ENCODE measurements around the gene SEMA4D.

Gene SEMA4D

GRCh38 chr9:89404074-89404473 lies 93.8 kb downstream of the SEMA4D start:
- H3K9me2 ChIP-seq (replicated peaks; ENCODE audit: low read depth, low read length) = no peaks in the 10 kb centered on the region
- peaks cover 56% of the 10 kb centered on the region for H3K4me1 ChIP-seq (ENCODE audit: insufficient read depth, low read length, poor library complexity, severe bottlenecking)
- H3K9ac ChIP-seq (ENCODE audit: low read depth, low read length, poor library complexity, severe bottlenecking) = no peak overlapping the region
- peaks cover 54% of the 10 kb centered on the region for H3K79me2 ChIP-seq (ENCODE audit: insufficient read depth, low read length)
- H4K20me1 ChIP-seq (ENCODE audit: insufficient read depth, low read length, poor library complexity, severe bottlenecking) = peaks cover 20% of the 10 kb centered on the region
- H3K36me3 ChIP-seq (ENCODE audit: insufficient read depth, low read length) = peaks cover 77% of the 10 kb centered on the region
- H3K27me3 ChIP-seq (ENCODE audit: insufficient read depth, low read length, poor library complexity, severe bottlenecking) = no peaks in the 10 kb centered on the region
- TF ChIP-seq CTCF (conservative IDR thresholded peaks at IDR 0.05; ENCODE audit: low read length) (no peak), EZH2phosphoT487 (IDR thresholded peaks at IDR 0.05; ENCODE audit: borderline replicate concordance) (no peak)
- H2AFZ ChIP-seq (ENCODE audit: low read length) = no peak overlapping the region
- H3F3A ChIP-seq (ENCODE audit: low read depth) = peaks cover 3% of the 10 kb centered on the region; the same call in 1 of the 2 replicates
- no peak overlapping the region for H3K4me3 ChIP-seq (ENCODE audit: low read length, poor library complexity, severe bottlenecking)
- no peaks in the 10 kb centered on the region for H3K9me3 ChIP-seq (ENCODE audit: insufficient read depth, low read depth, low read length)
- H3K4me2 ChIP-seq (ENCODE audit: low read depth, low read length, poor library complexity, severe bottlenecking) = no peak overlapping the region

- Histone ChIP-seq H3K4me1 (ENCODE audit: insufficient read depth, low read length, poor library complexity, severe bottlenecking) (peaks cover 45% of the 10 kb centered on the region), H3K36me3 (ENCODE audit: insufficient read depth, low read length) (peaks cover 89% of the 10 kb centered on the region), H3K9ac (ENCODE audit: low read depth, low read length, poor library complexity, severe bottlenecking) (no peak overlapping the region), H3K9me3 (ENCODE audit: insufficient read depth, low read depth, low read length) (no peaks in the 10 kb centered on the region), H3K9me2 (replicated peaks; ENCODE audit: low read depth, low read length) (no peaks in the 10 kb centered on the region), H3K79me2 (ENCODE audit: insufficient read depth, low read length) (peaks cover 54% of the 10 kb centered on the region), H3K4me2 (ENCODE audit: low read depth, low read length, poor library complexity, severe bottlenecking) (no peak overlapping the region), H3K27me3 (ENCODE audit: insufficient read depth, low read length, poor library complexity, severe bottlenecking) (no peaks in the 10 kb centered on the region), H2AFZ (ENCODE audit: low read length) (no peak overlapping the region), H3F3A (ENCODE audit: low read depth) (peaks cover 2% of the 10 kb centered on the region; the same call in 1 of the 2 replicates), H3K4me3 (ENCODE audit: low read length, poor library complexity, severe bottlenecking) (no peak overlapping the region), H4K20me1 (ENCODE audit: insufficient read depth, low read length, poor library complexity, severe bottlenecking) (peaks cover 13% of the 10 kb centered on the region)
- no peak for TF ChIP-seq CTCF (conservative IDR thresholded peaks at IDR 0.05; ENCODE audit: low read length)
These were observed 95.1 kb downstream of the SEMA4D start for GRCh38 chr9:89402695-89403427.

GRCh38 chr9:89400403-89401116 lies 97.4 kb downstream of the SEMA4D start:
- Histone ChIP-seq H2AFZ (ENCODE audit: low read length) (no peak overlapping the region), H3K9me3 (ENCODE audit: insufficient read depth, low read depth, low read length) (no peaks in the 10 kb centered on the region), H3K79me2 (ENCODE audit: insufficient read depth, low read length) (peaks cover 45% of the 10 kb centered on the region), H3K4me1 (ENCODE audit: insufficient read depth, low read length, poor library complexity, severe bottlenecking) (peaks cover 22% of the 10 kb centered on the region), H4K20me1 (ENCODE audit: insufficient read depth, low read length, poor library complexity, severe bottlenecking) (no peaks in the 10 kb centered on the region), H3K9me2 (replicated peaks; ENCODE audit: low read depth, low read length) (no peaks in the 10 kb centered on the region), H3K9ac (ENCODE audit: low read depth, low read length, poor library complexity, severe bottlenecking) (peak overlapping the region; percentile 41), H3K4me2 (ENCODE audit: low read depth, low read length, poor library complexity, severe bottlenecking) (peak overlapping the region; percentile 61), H3K4me3 (ENCODE audit: low read length, poor library complexity, severe bottlenecking) (peak overlapping the region; percentile 17), H3F3A (ENCODE audit: low read depth) (peaks cover 2% of the 10 kb centered on the region; the same call in 1 of the 2 replicates), H3K36me3 (ENCODE audit: insufficient read depth, low read length) (peaks cover 96% of the 10 kb centered on the region), H3K27me3 (ENCODE audit: insufficient read depth, low read length, poor library complexity, severe bottlenecking) (no peaks in the 10 kb centered on the region)
- TF ChIP-seq EZH2phosphoT487 (IDR thresholded peaks at IDR 0.05; ENCODE audit: borderline replicate concordance) (no peak), CTCF (conservative IDR thresholded peaks at IDR 0.05; ENCODE audit: low read length) (no peak)
